HG03342 (cell line): ENCODE measurements around the gene DAPK1.

ENCODE experiments used
- ATAC-seq: cut with Tn5 transposase; IDR thresholded peaks from one replicate; pipeline ENCODE4 v1.9.1; 2021; ENCODE audit warnings: mild to moderate bottlenecking, moderate library complexity; ENCODE audit not compliant: unreplicated experiment

Gene DAPK1

DNA sequence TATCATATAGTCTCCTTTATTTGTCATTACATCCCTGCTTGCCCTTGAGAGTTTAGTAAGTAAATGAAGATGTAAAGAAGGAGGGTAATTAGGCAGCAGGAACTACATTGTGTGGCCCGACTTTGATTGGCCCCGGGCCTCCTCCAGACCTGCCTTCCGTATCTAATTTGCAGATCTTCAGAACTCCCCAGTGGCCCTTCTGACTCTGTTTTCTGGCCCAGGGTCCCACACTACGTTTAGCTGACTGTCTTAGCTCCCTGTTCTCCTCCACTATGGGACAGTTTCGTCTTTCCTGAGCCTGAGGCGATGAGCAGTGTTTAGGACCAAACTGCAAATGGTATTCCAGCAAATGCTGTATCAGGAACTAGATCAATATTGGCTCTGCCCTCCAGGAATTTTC is 206.7 kb downstream of the DAPK1 start:
- no peak for ATAC-seq

DNA sequence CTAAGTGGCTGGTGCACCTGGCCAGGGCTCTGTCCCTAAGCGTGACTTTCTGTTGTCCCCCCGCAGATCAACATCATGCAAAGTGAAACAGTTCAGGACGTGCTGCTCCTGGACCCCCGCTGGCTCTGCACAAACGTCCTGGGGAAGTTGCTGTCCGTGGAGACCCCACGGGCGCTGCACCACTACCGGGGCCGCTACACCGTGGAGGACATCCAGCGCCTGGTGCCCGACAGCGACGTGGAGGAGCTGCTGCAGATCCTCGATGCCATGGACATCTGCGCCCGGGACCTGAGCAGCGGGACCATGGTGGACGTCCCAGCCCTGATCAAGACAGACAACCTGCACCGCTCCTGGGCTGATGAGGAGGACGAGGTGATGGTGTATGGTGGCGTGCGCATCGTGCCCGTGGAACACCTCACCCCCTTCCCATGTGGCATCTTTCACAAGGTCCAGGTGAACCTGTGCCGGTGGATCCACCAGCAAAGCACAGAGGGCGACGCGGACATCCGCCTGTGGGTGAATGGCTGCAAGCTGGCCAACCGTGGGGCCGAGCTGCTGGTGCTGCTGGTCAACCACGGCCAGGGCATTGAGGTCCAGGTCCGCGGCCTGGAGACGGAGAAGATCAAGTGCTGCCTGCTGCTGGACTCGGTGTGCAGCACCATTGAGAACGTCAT is 208.5 kb downstream of the DAPK1 start:
- no peak for ATAC-seq

DNA sequence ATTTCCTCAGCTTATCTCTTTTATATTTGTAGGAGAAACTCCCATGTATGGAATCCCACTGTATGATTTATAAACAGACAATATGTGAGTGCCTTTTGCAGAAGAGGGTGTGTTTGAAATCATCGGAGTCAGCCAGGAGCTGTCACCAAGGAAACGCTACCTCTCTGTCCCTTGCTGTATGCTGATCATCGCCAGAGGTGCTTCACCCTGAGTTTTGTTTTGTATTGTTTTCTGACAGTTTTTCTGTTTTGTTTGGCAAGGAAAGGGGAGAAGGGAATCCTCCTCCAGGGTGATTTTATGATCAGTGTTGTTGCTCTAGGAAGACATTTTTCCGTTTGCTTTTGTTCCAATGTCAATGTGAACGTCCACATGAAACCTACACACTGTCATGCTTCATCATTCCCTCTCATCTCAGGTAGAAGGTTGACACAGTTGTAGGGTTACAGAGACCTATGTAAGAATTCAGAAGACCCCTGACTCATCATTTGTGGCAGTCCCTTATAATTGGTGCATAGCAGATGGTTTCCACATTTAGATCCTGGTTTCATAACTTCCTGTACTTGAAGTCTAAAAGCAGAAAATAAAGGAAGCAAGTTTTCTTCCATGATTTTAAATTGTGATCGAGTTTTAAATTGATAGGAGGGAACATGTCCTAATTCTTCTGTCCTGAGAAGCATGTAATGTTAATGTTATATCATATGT is 210.3 kb downstream of the DAPK1 start:
- no peak for ATAC-seq

GRCh38 chr9:87708546-87708945 is 210.9 kb downstream of the DAPK1 start:
- ATAC-seq: no peak

DNA sequence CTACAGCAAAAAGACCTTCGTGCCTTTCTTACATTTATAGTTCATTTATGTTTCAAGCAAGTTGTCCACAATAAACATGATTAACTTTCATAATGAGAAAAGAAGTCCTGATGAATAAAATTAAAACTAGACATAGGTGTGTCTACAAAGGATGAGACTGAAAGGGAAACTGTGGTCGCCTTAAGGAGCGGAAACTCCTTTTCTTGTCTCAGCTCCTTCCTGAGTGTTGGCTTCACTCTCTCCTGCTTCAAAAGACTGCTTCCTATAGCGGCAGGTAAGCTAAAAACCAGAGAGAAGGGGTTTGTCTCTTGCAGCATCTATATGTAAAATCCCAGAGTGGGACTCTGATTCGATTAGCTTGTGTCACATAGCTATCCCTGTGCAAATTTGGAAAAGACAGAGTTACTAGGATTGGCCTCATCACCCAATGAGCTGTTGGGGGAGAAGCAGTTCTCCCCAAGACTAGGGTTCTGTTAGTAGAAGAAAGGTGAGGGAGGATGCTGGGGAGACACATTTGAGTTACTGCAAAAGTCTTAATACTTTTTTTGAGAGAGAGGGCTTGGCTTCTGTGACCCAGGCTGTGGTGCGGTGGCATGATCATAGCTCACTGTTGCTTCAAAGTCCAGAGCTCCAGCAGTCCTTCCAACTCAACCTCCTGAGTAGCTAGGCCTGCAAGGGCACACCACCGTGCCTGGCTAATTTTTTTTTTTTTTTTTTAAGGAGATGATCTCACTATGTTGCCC is 211.5 kb downstream of the DAPK1 start:
- ATAC-seq: no peak

- no peak for ATAC-seq
Observed at GRCh38 chr9:87710443-87710842, 212.8 kb downstream of the DAPK1 start.

- no peak for ATAC-seq
Observed at GRCh38 chr9:87711857-87712800, 214.5 kb downstream of the DAPK1 start.

GRCh38 chr9:87712801-87713277 is 215.2 kb downstream of the DAPK1 start:
- no peak for ATAC-seq

DNA sequence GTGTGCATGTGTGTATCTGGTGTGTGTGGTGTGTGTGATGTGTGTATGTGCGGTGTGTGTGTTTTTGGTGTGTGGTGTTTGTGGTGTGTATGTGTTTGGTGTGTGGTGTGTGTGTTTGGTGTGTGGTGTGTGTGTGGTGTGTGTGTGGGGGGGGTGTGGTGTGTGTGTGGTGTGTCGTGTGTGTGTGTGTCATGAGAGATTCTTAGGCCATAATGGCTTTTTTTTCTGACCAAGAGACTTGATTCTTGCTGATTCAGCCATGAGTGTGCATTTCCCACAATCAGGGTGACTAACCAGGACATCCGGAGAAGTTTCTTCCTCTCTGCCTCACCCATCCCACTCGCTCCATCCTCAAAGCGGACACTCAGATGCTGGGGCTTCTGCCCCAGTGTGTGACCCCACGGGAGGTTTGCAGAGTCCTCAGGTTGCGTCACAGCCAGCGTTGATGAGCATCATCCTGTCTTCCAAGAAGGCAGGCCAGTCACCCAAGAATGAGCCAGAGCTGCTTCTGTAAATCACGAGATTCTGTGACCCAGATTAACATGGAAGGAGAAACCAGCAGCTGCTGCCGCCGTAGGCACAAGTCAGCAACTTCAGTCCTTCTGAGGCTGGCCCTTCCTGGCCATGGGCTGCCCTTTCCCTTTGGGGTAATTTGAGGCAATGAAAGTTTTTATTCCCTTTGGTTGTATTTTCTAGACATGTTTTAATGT is 215.8 kb downstream of the DAPK1 start:
- no peak for ATAC-seq

DNA sequence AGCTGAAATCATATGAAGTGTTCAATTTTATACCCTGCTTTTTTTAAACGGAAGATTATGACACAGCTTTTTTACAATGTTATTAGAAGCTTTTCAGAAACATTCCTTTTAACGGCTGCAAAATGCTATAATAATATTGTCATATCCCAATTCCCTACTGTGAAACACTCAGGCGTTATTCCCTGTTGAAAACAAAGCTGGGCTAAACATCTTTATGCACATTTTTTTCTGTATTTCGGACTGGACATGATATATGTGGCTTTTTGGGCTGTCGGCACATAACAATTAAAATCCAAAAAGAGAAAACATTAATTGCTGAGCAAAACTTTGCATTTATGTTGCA is 216.3 kb downstream of the DAPK1 start:
- ATAC-seq: no peak

- no peak for ATAC-seq
Observed at GRCh38 chr9:87714819-87715218, 217.2 kb downstream of the DAPK1 start.

DNA sequence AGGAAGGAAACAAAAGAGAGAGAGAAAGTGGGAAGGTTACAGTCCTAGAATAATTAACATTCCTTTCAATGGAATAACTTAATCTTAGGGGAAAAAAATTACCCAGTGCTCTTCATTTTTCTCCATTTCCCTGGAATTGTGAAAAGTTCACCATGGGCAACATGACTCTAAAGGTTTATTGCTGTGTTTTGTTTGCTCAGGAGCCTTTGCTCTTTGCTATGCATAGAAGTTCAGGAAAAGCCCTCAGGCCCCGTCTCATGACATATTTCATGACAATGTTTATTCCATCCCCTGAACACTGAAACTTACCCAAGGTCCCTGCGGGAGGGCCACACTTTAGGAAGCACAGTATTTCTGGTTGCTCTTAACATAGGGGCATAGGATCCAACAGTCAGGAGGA is 218.5 kb downstream of the DAPK1 start:
- ATAC-seq: no peak

GRCh38 chr9:87717456-87717855 is 219.8 kb downstream of the DAPK1 start:
- ATAC-seq: no peak

GRCh38 chr9:87718231-87718630 is 220.6 kb downstream of the DAPK1 start:
- ATAC-seq: no peak

DNA sequence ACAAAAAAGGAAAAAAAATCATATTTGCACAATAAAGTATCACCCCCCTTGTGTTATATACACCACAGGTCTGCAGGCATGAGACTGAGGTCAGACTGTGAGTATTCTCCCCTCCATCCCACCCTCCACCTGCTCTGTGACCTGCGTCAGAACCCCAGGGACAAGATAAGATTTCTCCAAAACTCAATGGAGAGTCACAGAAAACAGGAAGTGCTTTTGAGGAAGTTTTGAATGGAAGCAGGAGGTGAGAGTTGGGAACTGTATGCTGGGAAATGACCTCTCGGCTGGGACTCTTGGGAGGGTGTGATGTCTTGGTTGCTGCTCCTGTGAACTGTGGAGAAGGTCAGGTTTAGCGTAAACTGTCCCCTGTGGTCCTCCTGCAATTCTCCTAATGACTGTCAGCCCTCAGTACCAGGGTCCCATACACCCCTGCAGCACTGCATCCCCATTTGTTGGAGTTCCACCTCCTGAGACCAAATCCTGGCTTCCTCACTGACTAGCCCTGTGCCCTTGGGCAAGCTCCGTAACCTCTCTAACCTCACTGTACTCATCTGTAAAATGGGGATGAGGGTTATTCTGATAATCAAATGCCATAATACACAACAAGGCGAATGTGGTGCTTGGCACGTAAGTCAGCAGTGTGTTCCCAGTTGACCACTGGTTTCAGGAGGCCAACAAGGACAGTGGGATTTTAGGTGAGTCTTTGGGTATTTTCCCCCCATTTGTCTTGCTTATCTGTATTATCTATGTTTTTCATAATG is 221.4 kb downstream of the DAPK1 start:
- no peak for ATAC-seq

DNA sequence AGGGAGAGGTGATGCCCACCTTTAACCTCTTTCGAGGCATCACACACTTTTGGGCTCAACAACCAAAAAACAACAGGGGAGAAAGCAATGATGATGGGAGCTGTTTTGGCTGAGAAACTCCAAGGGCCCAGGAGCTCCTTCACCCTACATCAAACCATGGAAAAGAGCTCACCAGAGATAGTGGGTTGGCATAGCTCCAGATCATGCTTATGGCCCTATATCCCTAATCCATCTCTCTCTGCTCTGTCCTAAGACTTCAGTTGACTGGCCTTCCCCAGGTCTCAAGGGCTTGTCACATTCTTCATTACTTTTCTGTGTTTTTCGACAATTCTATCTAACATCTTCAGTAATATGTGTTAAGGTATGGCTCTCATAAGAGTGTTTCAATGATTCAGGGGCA is 222.5 kb downstream of the DAPK1 start:
- no peak for ATAC-seq

DNA sequence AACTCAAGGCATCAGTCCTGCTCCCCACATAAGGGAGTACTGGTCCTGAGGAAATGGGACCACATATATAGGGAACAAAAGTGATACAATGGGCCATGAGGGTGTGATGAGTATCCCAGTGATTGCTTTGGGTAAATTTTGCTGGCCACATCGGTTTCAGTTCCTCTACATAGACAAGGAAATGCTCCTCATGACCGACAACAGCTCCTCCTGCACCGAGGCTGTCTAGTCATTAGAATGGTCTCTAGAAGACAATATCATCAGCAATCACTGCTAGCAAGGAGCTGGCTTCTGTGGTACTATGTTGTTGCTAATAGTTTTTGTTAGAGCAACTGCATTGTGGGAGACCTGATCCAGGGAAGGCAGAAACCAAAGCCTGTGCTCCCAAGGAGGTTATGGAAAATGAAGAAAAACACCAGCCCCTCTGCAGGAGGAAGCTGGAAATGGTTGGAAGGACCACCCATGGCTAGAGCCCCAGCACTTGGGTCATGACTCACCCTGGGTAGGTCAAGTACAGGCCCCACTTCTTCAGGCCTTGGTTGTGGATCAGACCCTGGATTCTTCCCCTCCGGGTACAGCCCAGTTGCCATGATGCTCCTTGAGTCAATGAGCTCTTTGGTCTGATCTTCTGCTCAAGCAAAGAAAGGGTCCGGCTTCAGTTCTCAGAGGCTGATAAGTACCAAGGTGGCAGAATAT is 224.9 kb downstream of the DAPK1 start:
- no peak for ATAC-seq

- no peak for ATAC-seq
Observed at GRCh38 chr9:87725356-87725899, 227.8 kb downstream of the DAPK1 start.
